Neutrophil (primary cell): ENCODE measurements around the gene SGO2.

ENCODE experiments used
- H3K27ac ChIP-seq: fragments of 200-600 bp; sonication (generic); 2 replicates; pipeline ENCODE4 v1.5.1; 2016; ENCODE audit warnings: mild to moderate bottlenecking, moderate library complexity
- H3K27me3 ChIP-seq: fragments of 200-600 bp; sonication (generic); 2 replicates; pipeline ENCODE4 v1.6.0; 2016; ENCODE audit warnings: mild to moderate bottlenecking
- H3K36me3 ChIP-seq: fragments of 200-600 bp; sonication (generic); 2 replicates; pipeline ENCODE4 v1.5.1; 2017
- H3K4me1 ChIP-seq, 2 experiments: fragments of 200-600 bp in 1 of 2; sonication (generic) in 1 of 2; 1 replicate in 1 of 2; 2 replicates in 1 of 2; pipeline versions ENCODE4 v1.5.1 to v1.6.1; 2013 to 2016; ENCODE audit warnings: low read depth in 1 of 2, low read length in 1 of 2, mild to moderate bottlenecking in 1 of 2, moderate library complexity in 1 of 2; ENCODE audit not compliant: control insufficient read depth in 1 of 2, insufficient read depth in 1 of 2
- H3K4me3 ChIP-seq, 2 experiments: fragments of 200-600 bp in 1 of 2; sonication (generic) in 1 of 2; 1 replicate in 1 of 2; 2 replicates in 1 of 2; pipeline ENCODE4 v1.5.1; 2013 to 2016; ENCODE audit warnings: low read depth in 1 of 2, low read length in 1 of 2, mild to moderate bottlenecking in 1 of 2, moderate library complexity in 1 of 2
- H3K9me3 ChIP-seq: fragments of 200-600 bp; sonication (generic); 2 replicates; pipeline ENCODE4 v1.5.1; 2016
- TF ChIP-seq, protein P1 (sequence below): fragments of 200-600 bp; sonication (generic); IDR thresholded peaks from 2 replicates; pipeline ENCODE4 v1.5.1; 2016; ENCODE audit warnings: antibody characterized with exemption

The SGO2 gene

DNA sequence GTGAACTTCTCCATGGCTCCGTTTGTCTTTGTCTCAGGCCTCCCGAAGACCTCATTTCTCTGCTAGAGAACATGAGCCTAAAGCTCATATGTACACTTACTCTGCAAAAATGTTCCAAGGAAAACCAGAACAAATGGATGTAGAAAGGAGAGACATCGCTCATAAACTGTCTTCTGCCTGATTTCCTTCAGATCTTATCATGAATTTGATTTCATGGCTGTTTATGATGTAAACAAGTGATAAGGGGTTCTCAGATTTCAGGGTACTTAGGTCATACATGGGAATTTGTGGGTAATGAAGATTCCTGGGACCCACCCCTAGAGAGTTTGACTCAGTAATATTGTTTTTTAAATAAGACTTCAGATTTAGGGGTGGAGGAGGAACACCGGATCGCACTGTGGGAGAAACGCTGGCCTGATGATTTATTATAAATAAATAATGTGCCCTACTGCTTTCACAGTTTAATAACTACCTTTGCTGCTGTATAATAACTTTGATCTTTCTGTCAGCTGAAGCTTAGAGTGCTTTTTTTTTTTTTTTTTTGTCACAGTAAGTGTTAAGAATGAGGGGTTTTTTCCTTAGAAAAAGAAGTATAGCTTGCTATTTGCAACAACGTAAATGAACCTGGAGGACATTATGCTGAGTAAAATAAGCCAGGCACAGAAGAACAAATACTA is 74.7 kb downstream of the SGO2 start:
- Histone ChIP-seq H3K4me3 (no peak overlapping the region), H3K36me3 (no peaks in the 10 kb centered on the region), H3K9me3 (no peaks in the 10 kb centered on the region), H3K27me3 (no peaks in the 10 kb centered on the region), H3K4me1 (peaks cover 5 to 15% of the 10 kb centered on the region in 2 experiments), H3K27ac (no peak overlapping the region)
- TF ChIP-seq, protein P1, sequence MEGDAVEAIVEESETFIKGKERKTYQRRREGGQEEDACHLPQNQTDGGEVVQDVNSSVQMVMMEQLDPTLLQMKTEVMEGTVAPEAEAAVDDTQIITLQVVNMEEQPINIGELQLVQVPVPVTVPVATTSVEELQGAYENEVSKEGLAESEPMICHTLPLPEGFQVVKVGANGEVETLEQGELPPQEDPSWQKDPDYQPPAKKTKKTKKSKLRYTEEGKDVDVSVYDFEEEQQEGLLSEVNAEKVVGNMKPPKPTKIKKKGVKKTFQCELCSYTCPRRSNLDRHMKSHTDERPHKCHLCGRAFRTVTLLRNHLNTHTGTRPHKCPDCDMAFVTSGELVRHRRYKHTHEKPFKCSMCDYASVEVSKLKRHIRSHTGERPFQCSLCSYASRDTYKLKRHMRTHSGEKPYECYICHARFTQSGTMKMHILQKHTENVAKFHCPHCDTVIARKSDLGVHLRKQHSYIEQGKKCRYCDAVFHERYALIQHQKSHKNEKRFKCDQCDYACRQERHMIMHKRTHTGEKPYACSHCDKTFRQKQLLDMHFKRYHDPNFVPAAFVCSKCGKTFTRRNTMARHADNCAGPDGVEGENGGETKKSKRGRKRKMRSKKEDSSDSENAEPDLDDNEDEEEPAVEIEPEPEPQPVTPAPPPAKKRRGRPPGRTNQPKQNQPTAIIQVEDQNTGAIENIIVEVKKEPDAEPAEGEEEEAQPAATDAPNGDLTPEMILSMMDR, result no peak

GRCh38 chr2:200602584-200602983 is 76.6 kb downstream of the SGO2 start:
- Histone ChIP-seq H3K27ac (no peak overlapping the region), H3K4me3 (no peak overlapping the region), H3K27me3 (no peaks in the 10 kb centered on the region), H3K9me3 (no peaks in the 10 kb centered on the region), H3K4me1 (peaks cover 5 to 15% of the 10 kb centered on the region in 2 experiments), H3K36me3 (no peaks in the 10 kb centered on the region)
- TF ChIP-seq, protein P1, result no peak

GRCh38 chr2:200603972-200604371 is 78.0 kb downstream of the SGO2 start:
- H3K4me1 ChIP-seq, result peaks cover 5 to 15% of the 10 kb centered on the region in 2 experiments
- no peak overlapping the region for H3K27ac ChIP-seq
- no peak overlapping the region for H3K4me3 ChIP-seq
- H3K9me3 ChIP-seq, result no peaks in the 10 kb centered on the region
- TF ChIP-seq, protein P1, result no peak
- no peaks in the 10 kb centered on the region for H3K36me3 ChIP-seq
- no peaks in the 10 kb centered on the region for H3K27me3 ChIP-seq

GRCh38 chr2:200604571-200605255 is 78.7 kb downstream of the SGO2 start:
- no peak overlapping the region for H3K27ac ChIP-seq
- no peaks in the 10 kb centered on the region for H3K9me3 ChIP-seq
- H3K27me3 ChIP-seq, result no peaks in the 10 kb centered on the region
- no peaks in the 10 kb centered on the region for H3K36me3 ChIP-seq
- no peak overlapping the region for H3K4me3 ChIP-seq
- TF ChIP-seq, protein P1, result no peak
- H3K4me1 ChIP-seq, result peaks cover 5 to 15% of the 10 kb centered on the region in 2 experiments

DNA sequence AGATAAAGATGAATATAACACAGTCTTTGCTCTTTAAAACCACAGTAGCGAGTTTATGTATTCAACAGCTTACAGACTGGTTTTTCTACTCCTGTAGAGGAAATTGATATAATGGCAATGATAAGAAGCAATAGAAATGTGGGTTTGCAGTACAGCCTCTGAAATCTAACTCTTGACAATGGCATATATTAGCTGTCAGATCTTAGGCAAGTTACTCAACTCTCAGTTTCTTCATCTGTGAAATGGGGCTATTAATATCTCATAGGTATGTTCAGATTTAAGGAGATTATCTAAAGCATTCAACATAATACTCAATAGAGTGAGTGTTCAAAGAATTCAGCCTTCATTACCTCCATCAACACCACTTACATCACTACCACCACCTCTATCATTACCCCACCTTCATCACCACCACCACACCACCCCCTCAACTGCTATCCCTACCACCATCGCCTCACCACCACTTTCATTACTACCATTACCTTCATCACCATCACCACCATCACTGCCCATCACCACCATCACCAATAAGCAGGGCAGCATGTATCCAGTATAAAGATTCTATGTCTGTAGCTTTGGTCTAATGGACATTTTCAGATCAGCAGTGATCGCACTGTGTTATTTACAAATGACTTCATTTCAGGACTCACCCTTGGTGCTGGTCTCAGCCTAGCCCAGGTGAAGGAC is 82.5 kb downstream of the SGO2 start:
- H3K4me1 ChIP-seq, result peaks cover 5 to 15% of the 10 kb centered on the region in 2 experiments
- H3K4me3 ChIP-seq, result no peak overlapping the region
- no peaks in the 10 kb centered on the region for H3K36me3 ChIP-seq
- no peak overlapping the region for H3K27ac ChIP-seq
- no peaks in the 10 kb centered on the region for H3K9me3 ChIP-seq
- TF ChIP-seq, protein P1, result no peak
- H3K27me3 ChIP-seq, result no peaks in the 10 kb centered on the region
